ENCODE measurements around the gene AGMO. TPM values are rescaled to one million over a fixed set of nuclear protein-coding genes. Genes with fewer than 3 reads are reported as not detected.

AGMO gene
- total and polyA plus RNA-seq, 10 of the 15 experiments (the other 5 are each of a cell fraction or from before 2014, with no cell fraction given): 0.11 to 0.29 TPM; not detected in 8

GRCh38 chr7:15174485-15174884 lies 387.3 kb downstream of the AGMO start:
- BruUV-seq (replicated peaks): no TSS peak
- no peak for ATAC-seq
- SMC1A ChIA-PET (ENCODE audit: uncharacterized antibody, unreplicated experiment): no interaction called here
- in situ Hi-C loops (cut with MboI): no loop called here
- Histone ChIP-seq H3K27me3 (replicated peaks in 1 of 2; ENCODE audit: control insufficient read depth in 2 of 2, insufficient read depth in 2 of 2, low read length in 1 of 2) (no peaks in the 10 kb centered on the region), H3K4me2 (ENCODE audit: control insufficient read depth, insufficient read depth) (no peak overlapping the region), H3K79me2 (ENCODE audit: control insufficient read depth, insufficient read depth, low read length) (no peaks in the 10 kb centered on the region), H3K27ac (ENCODE audit: control insufficient read depth, insufficient read depth) (no peak overlapping the region), H2AFZ (ENCODE audit: control insufficient read depth, low read depth, low read length) (no peak overlapping the region), H3K9ac (ENCODE audit: control insufficient read depth, insufficient read depth, low read length) (no peak overlapping the region), H3K4me3 (no peak overlapping the region), H3K36me3 (ENCODE audit: control insufficient read depth in 2 of 2, insufficient read depth in 2 of 2, low read length in 1 of 2) (no peaks in the 10 kb centered on the region), H3K9me3 (replicated peaks; ENCODE audit: control insufficient read depth, insufficient read depth, low read length) (no peaks in the 10 kb centered on the region), H4K20me1 (ENCODE audit: control insufficient read depth, insufficient read depth) (no peaks in the 10 kb centered on the region), H3K4me1 (ENCODE audit: control insufficient read depth, insufficient read depth, low read length) (no peaks in the 10 kb centered on the region)
- intact Hi-C loops (cut with micrococcal nuclease; ENCODE audit: unreplicated experiment): no loop called here
- FAIRE-seq: no peak
- TF ChIP-seq ZBTB40 (IDR thresholded peaks at IDR 0.05; ENCODE audit: borderline replicate concordance): no peak
- TF ChIP-seq SMC3 (IDR thresholded peaks at IDR 0.05; ENCODE audit: borderline replicate concordance, low read length): no peak
- POLR2A ChIA-PET: no interaction called here
- 0% methylated on average over 1 of the region's 1 CpG for WGBS (ENCODE audit: insufficient coverage, insufficient replicate concordance, low lambda C conversion rate, missing lambda C conversion rate)
- no peak for DNase-seq (ENCODE audit: low read depth, low spot score)
- CTCF ChIA-PET: interaction anchor here (0.5 kb wide), 1 partner anchor 32 kb away, joined by 3 read pairs; no protein-coding TSS in a partner anchor
- RAD21 ChIA-PET (ENCODE audit: unreplicated experiment): no interaction called here

- in situ Hi-C loops (cut with MboI) (no loop called here), intact Hi-C loops (cut with micrococcal nuclease; ENCODE audit: unreplicated experiment) (no loop called here)
- no peaks in the 10 kb centered on the region for H3K27me3 ChIP-seq (replicated peaks in 1 of 2; ENCODE audit: control insufficient read depth in 2 of 2, insufficient read depth in 2 of 2, low read length in 1 of 2)
- H3K36me3 ChIP-seq (ENCODE audit: control insufficient read depth in 2 of 2, insufficient read depth in 2 of 2, low read length in 1 of 2): no peaks in the 10 kb centered on the region
- ChIA-PET CTCF (interaction anchor here (1.0 kb wide), 1 partner anchor 447 kb away, joined by 3 read pairs; no protein-coding TSS in a partner anchor), SMC1A (ENCODE audit: uncharacterized antibody, unreplicated experiment) (interaction anchor here (1.1 kb wide), 1 partner anchor 104 kb away, joined by 3 read pairs; no protein-coding TSS in a partner anchor), POLR2A (no interaction called here), RAD21 (ENCODE audit: unreplicated experiment) (no interaction called here)
- no peak overlapping the region for H3K4me2 ChIP-seq (ENCODE audit: control insufficient read depth, insufficient read depth)
- H3K79me2 ChIP-seq (ENCODE audit: control insufficient read depth, insufficient read depth, low read length): no peaks in the 10 kb centered on the region
- no peaks in the 10 kb centered on the region for H3K9me3 ChIP-seq (replicated peaks; ENCODE audit: control insufficient read depth, insufficient read depth, low read length)
- ATAC-seq: 0 out of 3 replicates have a peak, but pooled peaks have one; percentile 28
- H3K27ac ChIP-seq (ENCODE audit: control insufficient read depth, insufficient read depth): no peak overlapping the region
- H3K4me3 ChIP-seq: no peak overlapping the region
- TF ChIP-seq RAD21 (IDR thresholded peaks at IDR 0.05; ENCODE audit: insufficient read depth, low read depth, low read length) (0 out of 2 replicates have a peak, but pooled peaks have one; percentile 11), CTCF (IDR thresholded peaks at IDR 0.05 in 2 of 3, conservative IDR thresholded peaks at IDR 0.05 in 1 of 3; ENCODE audit: control insufficient read depth in 2 of 3, extremely low read depth in 1 of 3, insufficient read depth in 1 of 3, low read depth in 3 of 3, low read length in 3 of 3) (0 out of 6 replicates have a peak, but pooled peaks of 1 of the 3 experiments have one; percentile 8), ESRRA (IDR thresholded peaks at IDR 0.05; ENCODE audit: low read length) (no peak)
- no peak for DNase-seq (ENCODE audit: low read depth, low spot score)
- no TSS peak for BruUV-seq (replicated peaks)
- no peak overlapping the region for H2AFZ ChIP-seq (ENCODE audit: control insufficient read depth, low read depth, low read length)
- H4K20me1 ChIP-seq (ENCODE audit: control insufficient read depth, insufficient read depth): no peaks in the 10 kb centered on the region
- H3K9ac ChIP-seq (ENCODE audit: control insufficient read depth, insufficient read depth, low read length): no peak overlapping the region
- FAIRE-seq: no peak
- no peaks in the 10 kb centered on the region for H3K4me1 ChIP-seq (ENCODE audit: control insufficient read depth, insufficient read depth, low read length)
- 8% methylated on average over 4 of the region's 4 CpGs for WGBS (ENCODE audit: insufficient coverage, insufficient replicate concordance, low lambda C conversion rate, missing lambda C conversion rate)
Measured at GRCh38 chr7:15168489-15168888, 393.3 kb downstream of the AGMO start.

Measured in GM12878 (cell line).